Mesothelial cell of epicardium (in vitro differentiated cells): Measurements from ENCODE around the gene SLC25A19. TPM values are rescaled to one million over a fixed set of nuclear protein-coding genes. Genes with fewer than 3 reads are reported as not detected.

Source experiments
- DNase-seq, 2 experiments: peaks; one replicate each; pipeline ENCODE4 v3.0.0; 2021; ENCODE audit warnings: low spot score in 2 of 2; ENCODE audit not compliant: unreplicated experiment in 2 of 2
- H3K27ac Mint-ChIP-seq: 2 replicates; pipeline ENCODE4 v1.8.0; 2021; ENCODE audit warnings: mixed read lengths
- H3K27me3 Mint-ChIP-seq: 2 replicates; pipeline ENCODE4 v1.8.0; 2021; ENCODE audit warnings: low read depth, mixed read lengths
- H3K36me3 Mint-ChIP-seq: 2 replicates; pipeline ENCODE4 v1.8.0; 2021; ENCODE audit warnings: mixed read lengths
- H3K4me1 Mint-ChIP-seq: 2 replicates; pipeline ENCODE4 v1.8.0; 2021; ENCODE audit warnings: mixed read lengths
- H3K4me3 Mint-ChIP-seq: 2 replicates; pipeline ENCODE4 v1.8.0; 2021; ENCODE audit warnings: mild to moderate bottlenecking, moderate library complexity, mixed read lengths
- H3K9me3 Mint-ChIP-seq: 2 replicates; pipeline ENCODE4 v1.8.0; 2021; ENCODE audit warnings: mixed read lengths
- CTCF ChIP-seq: fragments of 200-600 bp; sonication (generic); IDR thresholded peaks from one replicate; pipeline ENCODE4 v1.5.0; 2021; ENCODE audit warnings: antibody characterized with exemption; ENCODE audit not compliant: unreplicated experiment
- total RNA-seq: library from RNA; stranded (reverse); gene quantifications from 3 replicates; pipeline ENCODE4 v1.2.1, GENCODE V29; 2021

Gene SLC25A19
- total RNA-seq, 1 donor from 2014 or later, result 10.3 TPM

- Mint-ChIP-seq H3K4me3 (no peak overlapping the region), H3K9me3 (no peaks in the 10 kb centered on the region), H3K36me3 (peaks cover 28% of the 10 kb centered on the region), H3K4me1 (no peaks in the 10 kb centered on the region), H3K27ac (peak overlapping the region; percentile 78), H3K27me3 (no peaks in the 10 kb centered on the region)
- TF ChIP-seq CTCF, result peak; percentile 61
- DNase-seq, result peak in 1 of 2 experiments; percentile 47
Measured at GRCh38 chr17:75238684-75239191, 50.5 kb downstream of the SLC25A19 start.

GRCh38 chr17:75238020-75238580 is 51.1 kb downstream of the SLC25A19 start:
- H3K27me3 Mint-ChIP-seq, result no peaks in the 10 kb centered on the region
- H3K9me3 Mint-ChIP-seq, result no peaks in the 10 kb centered on the region
- H3K27ac Mint-ChIP-seq, result no peak overlapping the region
- DNase-seq, result no peak
- H3K4me3 Mint-ChIP-seq, result no peak overlapping the region
- no peaks in the 10 kb centered on the region for H3K4me1 Mint-ChIP-seq
- no peak for TF ChIP-seq CTCF
- H3K36me3 Mint-ChIP-seq, result peaks cover 29% of the 10 kb centered on the region

GRCh38 chr17:75237100-75238014 is 51.9 kb downstream of the SLC25A19 start:
- TF ChIP-seq CTCF, result no peak
- H3K4me3 Mint-ChIP-seq, result no peak overlapping the region
- H3K27ac Mint-ChIP-seq, result no peak overlapping the region
- H3K9me3 Mint-ChIP-seq, result no peaks in the 10 kb centered on the region
- no peak for DNase-seq
- no peaks in the 10 kb centered on the region for H3K4me1 Mint-ChIP-seq
- H3K27me3 Mint-ChIP-seq, result no peaks in the 10 kb centered on the region
- peaks cover 33% of the 10 kb centered on the region for H3K36me3 Mint-ChIP-seq

GRCh38 chr17:75232786-75233185 is 56.4 kb downstream of the SLC25A19 start:
- no peak overlapping the region for H3K27ac Mint-ChIP-seq
- DNase-seq, result no peak
- peaks cover 29% of the 10 kb centered on the region for H3K36me3 Mint-ChIP-seq
- TF ChIP-seq CTCF, result no peak
- H3K4me3 Mint-ChIP-seq, result no peak overlapping the region
- no peaks in the 10 kb centered on the region for H3K4me1 Mint-ChIP-seq
- H3K27me3 Mint-ChIP-seq, result no peaks in the 10 kb centered on the region
- H3K9me3 Mint-ChIP-seq, result no peaks in the 10 kb centered on the region

- Mint-ChIP-seq H3K36me3 (peaks cover 31% of the 10 kb centered on the region), H3K4me1 (no peaks in the 10 kb centered on the region), H3K27ac (no peak overlapping the region), H3K27me3 (no peaks in the 10 kb centered on the region), H3K4me3 (no peak overlapping the region), H3K9me3 (no peaks in the 10 kb centered on the region)
- no peak for DNase-seq
- TF ChIP-seq CTCF, result no peak
Measured at GRCh38 chr17:75231741-75232464, 57.3 kb downstream of the SLC25A19 start.
